ENCODE results near the gene RAP1GAP2.

- no peak for TF ChIP-seq POLR2AphosphoS5 (IDR thresholded peaks at IDR 0.05; ENCODE audit: low read depth, low read length)
- no peak for TF ChIP-seq TEAD4 (IDR thresholded peaks at IDR 0.05; ENCODE audit: borderline replicate concordance, insufficient read depth)
- TF ChIP-seq, protein P1, sequence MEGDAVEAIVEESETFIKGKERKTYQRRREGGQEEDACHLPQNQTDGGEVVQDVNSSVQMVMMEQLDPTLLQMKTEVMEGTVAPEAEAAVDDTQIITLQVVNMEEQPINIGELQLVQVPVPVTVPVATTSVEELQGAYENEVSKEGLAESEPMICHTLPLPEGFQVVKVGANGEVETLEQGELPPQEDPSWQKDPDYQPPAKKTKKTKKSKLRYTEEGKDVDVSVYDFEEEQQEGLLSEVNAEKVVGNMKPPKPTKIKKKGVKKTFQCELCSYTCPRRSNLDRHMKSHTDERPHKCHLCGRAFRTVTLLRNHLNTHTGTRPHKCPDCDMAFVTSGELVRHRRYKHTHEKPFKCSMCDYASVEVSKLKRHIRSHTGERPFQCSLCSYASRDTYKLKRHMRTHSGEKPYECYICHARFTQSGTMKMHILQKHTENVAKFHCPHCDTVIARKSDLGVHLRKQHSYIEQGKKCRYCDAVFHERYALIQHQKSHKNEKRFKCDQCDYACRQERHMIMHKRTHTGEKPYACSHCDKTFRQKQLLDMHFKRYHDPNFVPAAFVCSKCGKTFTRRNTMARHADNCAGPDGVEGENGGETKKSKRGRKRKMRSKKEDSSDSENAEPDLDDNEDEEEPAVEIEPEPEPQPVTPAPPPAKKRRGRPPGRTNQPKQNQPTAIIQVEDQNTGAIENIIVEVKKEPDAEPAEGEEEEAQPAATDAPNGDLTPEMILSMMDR (IDR thresholded peaks at IDR 0.05): no peak
- no peak for TF ChIP-seq SMC3 (IDR thresholded peaks at IDR 0.05; ENCODE audit: low read depth, low read length)
- no peak for TF ChIP-seq MEF2A (IDR thresholded peaks at IDR 0.05; ENCODE audit: borderline replicate concordance, low read depth)
- no peak for TF ChIP-seq EZH2phosphoT487 (IDR thresholded peaks at IDR 0.05; ENCODE audit: borderline replicate concordance, low read depth)
- no peak for TF ChIP-seq NFIC (IDR thresholded peaks at IDR 0.05; ENCODE audit: borderline replicate concordance)
- no peak for TF ChIP-seq FOXJ3 (CRISPR knock-in tag; IDR thresholded peaks at IDR 0.05)
- TF ChIP-seq TCF12 (IDR thresholded peaks at IDR 0.05): no peak
- TF ChIP-seq FOSL2 (IDR thresholded peaks at IDR 0.05; ENCODE audit: borderline replicate concordance, low read depth): no peak
- no peak for TF ChIP-seq ZBTB33 (IDR thresholded peaks at IDR 0.05; ENCODE audit: borderline replicate concordance, low read depth)
Observed at GRCh38 chr17:2925011-2925410, 128.8 kb downstream of the RAP1GAP2 start.

Measured in SK-N-SH (cell line).